Ovary (tissue), 9 donors: ENCODE results near the gene MSH2. TPM values are rescaled to one million over a fixed set of nuclear protein-coding genes. Genes with fewer than 3 reads are reported as not detected.

Experiments
- DNase-seq, 5 donors: peaks; one replicate each; pipeline ENCODE4 v3.0.0-alpha.2; 2019 to 2020
- H3K27ac ChIP-seq, 2 donors: fragments of 200-600 bp; one replicate each; pipeline versions ENCODE4 v1.5.1 to v1.8.0; 2019 to 2022
- H3K27me3 ChIP-seq: fragments of 200-600 bp; one replicate; pipeline ENCODE4 v1.8.0; 2022
- H3K36me3 ChIP-seq: fragments of 200-600 bp; sonication (generic); one replicate; pipeline ENCODE4 v1.5.1; 2019
- H3K4me1 ChIP-seq: one replicate; pipeline ENCODE4 v1.8.1; 2013; ENCODE audit warnings: mild to moderate bottlenecking, moderate library complexity; ENCODE audit not compliant: insufficient read depth
- H3K4me3 ChIP-seq: fragments of 200-600 bp; sonication (generic); one replicate; pipeline ENCODE4 v1.5.1; 2017
- H3K9me3 ChIP-seq, 2 donors: fragments of 200-600 bp in 1 of 2; sonication (generic) in 1 of 2; one replicate each; pipeline versions ENCODE4 v1.5.1 to v1.8.1; 2013 to 2019; ENCODE audit warnings: mild to moderate bottlenecking in 1 of 2, moderate library complexity in 1 of 2
- CTCF ChIP-seq, 3 donors: fragments of 450-650 bp in 2 of 3; fragments of 200-600 bp in 1 of 3; IDR thresholded peaks; one replicate each; pipeline versions ENCODE4 v1.5.1 to v1.8.0; 2016 to 2022; ENCODE audit warnings: antibody characterized with exemption in 3 of 3, mild to moderate bottlenecking in 1 of 3
- EP300 ChIP-seq: sonication (generic); formaldehyde crosslinking; IDR thresholded peaks from one replicate; pipeline ENCODE4 v1.6.1; 2017; ENCODE audit warnings: antibody characterized with exemption
- POLR2A ChIP-seq: fragments of 450-650 bp; IDR thresholded peaks from one replicate; pipeline ENCODE4 v1.6.1; 2017; ENCODE audit warnings: antibody characterized with exemption, mild to moderate bottlenecking, moderate library complexity
- WGBS, 3 donors: extraction: QIAGEN DNeasy Blood & Tissue Kit in 1 of 3; methylation state at CpG; one replicate each; pipeline versions ENCODE4 v1.1.5 to v1.1.7; 2013 to 2017; 5-methylcytosine and 5-hydroxymethylcytosine counted together
- intact Hi-C, 4 donors: fragments of 100-400 bp; cut with DNase I; formaldehyde crosslinking; loops; one replicate each; pipeline versions ENCODE4 v1.11.0 to v1.15.1; 2022 to 2023
- polyA plus RNA-seq, 2 donors: library from polyadenylated mRNA; stranded (reverse); fragments of 200-250 nt in 1 of 2; fragments of 350-450 nt in 1 of 2; fragmentation: Illumina TruSeq in 1 of 2; extraction: RNeasy Lipid Tissue Mini Kit (QIAGEN cat#74804) in 1 of 2; gene quantifications; one replicate each; pipeline ENCODE4 v1.2.3, GENCODE V29; 2013 to 2014
- total RNA-seq, 7 donors: library from RNA; depleted of rRNA in 2 of 7; stranded (reverse); fragments of >200 nt in 2 of 7; fragmentation: NEBNext Ultra II Directional in 3 of 7; extraction: Animal tissue kit (Norgen Biotek cat#: 25700) in 3 of 7; gene quantifications; one replicate each; pipeline versions ENCODE4 v1.1.0 to v1.2.4, GENCODE V29; 2016 to 2023
- donor health status: DM: no; HTN: no; CAD: no; lungs with moderate emphysema.
- donor health status: DM: no; HTN: no; CAD: no.
- donor health status: Bipolar disorder and iron deficiency.
- donor health status: DM: yes; HTN: yes; CAD: no.
- donor health status: DM: no; HTN: no; CAD: no.
- donor health status: DM: yes; HTN: yes; CAD: no.

The MSH2 gene
- total and polyA plus RNA-seq, 9 donors, result 8.5 to 16.4 (median 10.7) TPM

- Histone ChIP-seq H3K4me1 (no peaks in the 10 kb centered on the region), H3K27ac (no peak overlapping the region), H3K9me3 (no peaks in the 10 kb centered on the region), H3K36me3 (no peaks in the 10 kb centered on the region), H3K27me3 (no peaks in the 10 kb centered on the region), H3K4me3 (no peak overlapping the region)
- intact Hi-C loops, result no loop called here
- TF ChIP-seq POLR2A (no peak), EP300 (no peak), CTCF (IDR thresholded peaks at IDR 0.05) (no peak)
- DNase-seq, result no peak
Measured at GRCh38 chr2:47460766-47461165, 57.8 kb downstream of the MSH2 start.

- Histone ChIP-seq H3K9me3 (no peaks in the 10 kb centered on the region), H3K4me3 (no peak overlapping the region), H3K4me1 (no peaks in the 10 kb centered on the region), H3K36me3 (no peaks in the 10 kb centered on the region), H3K27me3 (no peaks in the 10 kb centered on the region), H3K27ac (no peak overlapping the region)
- 93 to 97% (median 95%) methylated on average over 5 of the region's 5 CpGs for WGBS, 3 donors
- DNase-seq, result no peak
- intact Hi-C loops, result no loop called here
- no peak for TF ChIP-seq CTCF (IDR thresholded peaks at IDR 0.05)
- no peak for TF ChIP-seq POLR2A
- TF ChIP-seq EP300, result no peak
Measured at GRCh38 chr2:47471429-47472116, 68.6 kb downstream of the MSH2 start.

GRCh38 chr2:47479863-47480262 lies 76.9 kb downstream of the MSH2 start:
- intact Hi-C loops, result no loop called here
- DNase-seq, result no peak
- TF ChIP-seq CTCF (IDR thresholded peaks at IDR 0.05), result no peak
- TF ChIP-seq POLR2A, result no peak
- no peak for TF ChIP-seq EP300
- Histone ChIP-seq H3K4me3 (no peak overlapping the region), H3K36me3 (no peaks in the 10 kb centered on the region), H3K4me1 (no peaks in the 10 kb centered on the region), H3K27me3 (no peaks in the 10 kb centered on the region), H3K27ac (no peak overlapping the region), H3K9me3 (no peaks in the 10 kb centered on the region)
- 92 to 98% (median 95%) methylated on average over 1 of the region's 1 CpG for WGBS, 3 donors

GRCh38 chr2:47483191-47483590 lies 80.2 kb downstream of the MSH2 start:
- no peak overlapping the region for H3K27ac ChIP-seq
- intact Hi-C loops, result no loop called here

More at GRCh38 chr2:47483191-47483590, 80.2 kb downstream of the MSH2 start:
- Histone ChIP-seq H3K27me3 (no peaks in the 10 kb centered on the region), H3K4me1 (no peaks in the 10 kb centered on the region), H3K36me3 (no peaks in the 10 kb centered on the region), H3K9me3 (no peaks in the 10 kb centered on the region), H3K4me3 (no peak overlapping the region)
- no peak for TF ChIP-seq EP300
- no peak for TF ChIP-seq POLR2A
- TF ChIP-seq CTCF (IDR thresholded peaks at IDR 0.05), result no peak
- no peak for DNase-seq
- WGBS, 3 donors, result 88 to 94% (median 89%) methylated on average over 8 of the region's 8 CpGs
